A549 (cell line): ENCODE measurements around the gene PLK5. TPM values are rescaled to one million over a fixed set of nuclear protein-coding genes. Genes with fewer than 3 reads are reported as not detected.
A peak's percentile ranks its signal among the peaks of the same experiment; 100 is the strongest.

Source experiments
- ATAC-seq, 2 experiments: fragments of 200-7000 bp in 1 of 2; fragments of >200 bp in 1 of 2; cut with Nextera tagmentation in 1 of 2; cut with Tn5 transposase in 1 of 2; 3 replicates each; pipeline versions ENCODE4 v1.8.0 to v1.9.1; 2018 to 2020; ENCODE audit warnings: mild to moderate bottlenecking in 1 of 2, moderate library complexity in 1 of 2
- CTCF ChIA-PET: fragments of 300-600 bp; sonication (Branson Sonifier 250); formaldehyde crosslinking; extraction: SDS; loops from one replicate; lab custom pipeline; 2021; ENCODE audit warnings: antibody characterized with exemption, inconsistent platforms; lab: Yijun Ruan, JAX
- POLR2A ChIA-PET: fragments of 350-600 bp; formaldehyde crosslinking; extraction: SDS; loops from one replicate; lab custom pipeline; 2021; ENCODE audit warnings: antibody characterized with exemption, inconsistent platforms; lab: Yijun Ruan, JAX
- DNase-seq, 2 experiments: peaks; one replicate each; pipeline versions ENCODE4 v3.0.0 to v3.0.0-alpha.2; 2011 to 2016; ENCODE audit warnings: low read depth in 1 of 2, low spot score in 1 of 2
- FAIRE-seq: peaks from 2 replicates; lab custom pipeline; 2011; peaks lifted over from hg19 to GRCh38; lab: Jason Lieb, UNC
- H3K27ac ChIP-seq, 2 experiments: fragments of >200 bp; sonication (Bioruptor Twin); formaldehyde crosslinking; 3 replicates each; pipeline ENCODE4 v1.5.1; 2016 to 2017
- H3K4me1 ChIP-seq: fragments of >200 bp; sonication (Bioruptor Twin); formaldehyde crosslinking; 3 replicates; pipeline ENCODE4 v1.6.1; 2016
- H3K4me2 ChIP-seq: fragments of >200 bp; sonication (Bioruptor Twin); formaldehyde crosslinking; 3 replicates; pipeline ENCODE4 v1.6.1; 2016
- H3K4me3 ChIP-seq: fragments of >200 bp; sonication (Bioruptor Twin); formaldehyde crosslinking; 3 replicates; pipeline ENCODE4 v1.5.1; 2016
- H3K9me3 ChIP-seq: fragments of >200 bp; sonication (Bioruptor Twin); formaldehyde crosslinking; 3 replicates; pipeline ENCODE4 v1.6.1; 2016
- BHLHE40 ChIP-seq: IDR thresholded peaks from 2 replicates; pipeline ENCODE4 v1.6.1; 2012; ENCODE audit warnings: low read depth, low read length, inconsistent platforms
- CEBPB ChIP-seq, 2 experiments: fragments of >200 bp in 1 of 2; sonication (Bioruptor Twin) in 1 of 2; formaldehyde crosslinking in 1 of 2; IDR thresholded peaks; 2 replicates each; pipeline ENCODE4 v1.6.1; 2012 to 2016
- EHMT2 ChIP-seq: fragments of 200-600 bp; sonication (generic); IDR thresholded peaks from 2 replicates; pipeline ENCODE4 v1.6.1; 2016; ENCODE audit warnings: antibody characterized with exemption, low read depth, mild to moderate bottlenecking, moderate library complexity
- ESRRA ChIP-seq: fragments of 150-350 bp; IDR thresholded peaks from 2 replicates; pipeline ENCODE4 v1.6.1; 2014; ENCODE audit warnings: mild to moderate bottlenecking, low read length, borderline replicate concordance
- FOSB ChIP-seq: fragments of 250-450 bp; sonication (Bioruptor Pico); IDR thresholded peaks from 2 replicates; pipeline ENCODE4 v1.5.0; 2020; ENCODE audit warnings: mild to moderate bottlenecking, moderate library complexity
- FOSL2 ChIP-seq, 2 experiments: fragments of 450-650 bp in 1 of 2; fragments of >200 bp in 1 of 2; sonication (Bioruptor Twin) in 1 of 2; formaldehyde crosslinking; IDR thresholded peaks; 2 replicates each; pipeline versions ENCODE4 v1.5.0 to v1.6.1; 2016 to 2020; ENCODE audit warnings: mild to moderate bottlenecking in 1 of 2, moderate library complexity in 1 of 2
- GATA3 ChIP-seq: IDR thresholded peaks from 2 replicates; pipeline ENCODE4 v1.6.1; 2012; ENCODE audit warnings: borderline replicate concordance
- HOXB13 ChIP-seq: fragments of 250-450 bp; sonication (Bioruptor Pico); IDR thresholded peaks from 2 replicates; pipeline ENCODE4 v1.5.0; 2020; ENCODE audit warnings: low read depth, mild to moderate bottlenecking, moderate library complexity
- HOXB5 ChIP-seq: fragments of 250-450 bp; sonication (Bioruptor Pico); IDR thresholded peaks from 2 replicates; pipeline ENCODE4 v1.5.0; 2020; ENCODE audit warnings: mild to moderate bottlenecking, moderate library complexity
- JUN ChIP-seq, 2 experiments: fragments of >200 bp; sonication (Bioruptor Twin); formaldehyde crosslinking; IDR thresholded peaks; 2 replicates in 1 of 2; 3 replicates in 1 of 2; pipeline ENCODE4 v1.6.1; 2016 to 2017
- JUNB ChIP-seq: fragments of >200 bp; sonication (Bioruptor Twin); formaldehyde crosslinking; IDR thresholded peaks from 2 replicates; pipeline ENCODE4 v1.6.1; 2016
- KDM1A ChIP-seq: fragments of 200-600 bp; sonication (generic); IDR thresholded peaks from 2 replicates; pipeline ENCODE4 v1.6.1; 2016; ENCODE audit warnings: low read depth, mild to moderate bottlenecking
- MAFK ChIP-seq: fragments of 450-650 bp; IDR thresholded peaks from 2 replicates; pipeline ENCODE4 v1.6.1; 2014; ENCODE audit not compliant: partially characterized antibody
- MYC ChIP-seq: IDR thresholded peaks from 2 replicates; pipeline ENCODE4 v1.6.1; 2012; ENCODE audit warnings: mild to moderate bottlenecking, inconsistent platforms, low read length, improper control_type of control experiment, borderline replicate concordance
- NPAS2 ChIP-seq: fragments of 250-450 bp; sonication (Bioruptor Pico); IDR thresholded peaks from 2 replicates; pipeline ENCODE4 v1.8.0; 2022; ENCODE audit warnings: mild to moderate bottlenecking, moderate library complexity, borderline replicate concordance
- PHF8 ChIP-seq: fragments of 200-600 bp; sonication (generic); IDR thresholded peaks from 2 replicates; pipeline ENCODE4 v1.6.1; 2016; ENCODE audit warnings: low read depth, mild to moderate bottlenecking, antibody characterized with exemption, moderate library complexity, borderline replicate concordance
- POLR2A ChIP-seq: IDR thresholded peaks from 2 replicates; pipeline ENCODE4 v1.6.1; 2012; ENCODE audit warnings: mild to moderate bottlenecking, low read length
- POLR2AphosphoS2 ChIP-seq: conservative IDR thresholded peaks from 2 replicates; pipeline ENCODE4 v1.6.1; 2012; ENCODE audit warnings: low read length, improper control_type of control experiment, inconsistent platforms
- RAD21 ChIP-seq, 2 experiments: fragments of >200 bp in 1 of 2; sonication (Bioruptor Twin) in 1 of 2; formaldehyde crosslinking in 1 of 2; IDR thresholded peaks in 1 of 2; conservative IDR thresholded peaks in 1 of 2; 2 replicates in 1 of 2; 3 replicates in 1 of 2; pipeline ENCODE4 v1.6.1; 2012 to 2018; ENCODE audit warnings: inconsistent platforms in 1 of 2
- RFX5 ChIP-seq: fragments of 450-650 bp; IDR thresholded peaks from 2 replicates; pipeline ENCODE4 v1.7.1; 2014; ENCODE audit warnings: antibody characterized with exemption, mild to moderate bottlenecking, moderate library complexity
- RNF2 ChIP-seq: fragments of 200-600 bp; sonication (generic); IDR thresholded peaks from 2 replicates; pipeline ENCODE4 v1.6.1; 2016; ENCODE audit warnings: low read depth, mild to moderate bottlenecking, antibody characterized with exemption, moderate library complexity, borderline replicate concordance
- TP53 ChIP-seq: fragments of 250-450 bp; sonication (Bioruptor Pico); IDR thresholded peaks from 2 replicates; pipeline ENCODE4 v1.5.0; 2021; ENCODE audit warnings: mild to moderate bottlenecking, moderate library complexity
- ZC3H11A ChIP-seq: fragments of 450-650 bp; IDR thresholded peaks from 2 replicates; pipeline ENCODE4 v1.6.1; 2014; ENCODE audit warnings: antibody characterized with exemption, mild to moderate bottlenecking
- ZNF302 ChIP-seq: fragments of 250-450 bp; sonication (Bioruptor Pico); IDR thresholded peaks from 2 replicates; pipeline ENCODE4 v1.9.0; 2021; ENCODE audit warnings: inconsistent platforms, mild to moderate bottlenecking, moderate library complexity
- ZSCAN20 ChIP-seq: fragments of 250-450 bp; sonication (Bioruptor Pico); IDR thresholded peaks from 2 replicates; pipeline ENCODE4 v1.8.0; 2022; ENCODE audit warnings: mild to moderate bottlenecking, moderate library complexity
- WGBS: methylation state at CpG from one replicate; pipeline ENCODE4 v1.1.6; 2017; ENCODE audit errors: missing lambda C conversion rate; 5-methylcytosine and 5-hydroxymethylcytosine counted together
- polyA plus RNA-seq, 4 experiments: library from polyadenylated mRNA; depleted of rRNA in 3 of 4; stranded (reverse); fragments of >200 nt; fragmentation: RNase III in 1 of 4; extraction: RNeasy Plus Mini Kit Qiagen cat#74134 plus additional on column Dnase treatment in 1 of 4; gene quantifications; 2 replicates in 3 of 4; 3 replicates in 1 of 4; pipeline ENCODE4 v1.2.3, GENCODE V29; 2011 to 2017
- TF ChIP-seq, protein P1 (sequence below): IDR thresholded peaks from 2 replicates; pipeline ENCODE4 v1.6.1; 2012
- TF ChIP-seq, protein P2 (sequence below): fragments of 250-450 bp; sonication (Bioruptor Pico); IDR thresholded peaks from 2 replicates; pipeline ENCODE4 v1.5.0; 2020; ENCODE audit warnings: low read depth, mild to moderate bottlenecking, moderate library complexity
- TF ChIP-seq, protein P3 (sequence below): IDR thresholded peaks from 2 replicates; pipeline ENCODE4 v1.6.1; 2012; ENCODE audit warnings: low read depth, borderline replicate concordance
- TF ChIP-seq, protein P4 (sequence below): fragments of 150-350 bp; IDR thresholded peaks from 2 replicates; pipeline ENCODE4 v1.6.1; 2014; ENCODE audit warnings: low read depth, mild to moderate bottlenecking, low read length
- TF ChIP-seq, protein P5 (sequence below): fragments of >200 bp; sonication (Bioruptor Twin); formaldehyde crosslinking; IDR thresholded peaks from 2 replicates; pipeline ENCODE4 v1.6.1; 2016
- TF ChIP-seq, protein P6 (sequence below): fragments of 250-450 bp; sonication (Bioruptor Pico); IDR thresholded peaks from 2 replicates; pipeline ENCODE4 v1.5.0; 2021; ENCODE audit warnings: mild to moderate bottlenecking, moderate library complexity, borderline replicate concordance

PLK5 gene
- polyA plus RNA-seq, 2 of the 4 experiments (the other 2 are of a cell fraction) = not detected

DNA sequence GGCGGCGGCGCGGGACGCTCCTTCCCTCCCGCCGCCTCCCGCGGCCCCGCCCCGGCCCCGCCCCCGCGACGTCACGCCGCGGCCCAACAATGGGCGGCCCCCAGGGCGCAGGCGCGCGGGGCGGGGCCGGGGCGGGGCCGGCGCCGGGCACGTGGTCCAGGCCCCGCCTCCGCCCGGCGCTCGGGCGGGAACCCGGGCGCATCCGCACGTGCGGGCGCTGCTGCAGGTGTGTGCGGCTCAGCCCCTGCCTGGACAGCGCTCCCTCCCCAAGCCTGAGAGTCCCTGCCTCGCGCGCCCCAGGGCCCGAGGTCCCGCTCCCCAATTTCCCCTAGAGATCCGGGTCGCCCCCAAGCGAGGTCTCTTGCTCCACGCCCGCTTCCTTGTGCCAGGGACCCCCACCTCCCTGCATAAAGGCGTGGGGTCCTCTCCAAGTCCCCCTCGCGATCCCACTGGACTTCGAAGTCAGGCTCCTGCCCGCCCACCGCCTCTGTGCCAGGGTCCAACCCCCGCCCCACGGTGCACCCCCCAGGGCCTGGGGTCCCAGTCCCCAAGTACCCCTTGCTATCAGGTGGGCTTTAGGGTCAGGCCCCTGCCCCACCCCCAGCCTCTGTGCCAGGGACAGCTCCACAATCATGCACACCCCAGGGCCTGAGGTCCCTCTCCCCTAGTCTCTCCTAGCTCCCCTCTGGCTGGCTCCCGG, 44.6 kb downstream of the PLK5 start, which contains the start of gene MEX3D:
TSS of gene MEX3D (minus strand) at position 6 of the 700 bp plus-strand sequence. CDS start 267 bp downstream, outside the sequence.
- ATAC-seq = peak; percentile 49 to 51
- Histone ChIP-seq H3K4me1 (peaks cover 4% of the 10 kb centered on the region; the same call in 1 of the 3 replicates), H3K27ac (peak within 1 kb of the TSS; percentile 82 to 92), H3K9me3 (no peaks in the 10 kb centered on the region), H3K4me3 (peak within 1 kb of the TSS; percentile 76), H3K4me2 (peak within 1 kb of the TSS; percentile 98)
- no peak for TF ChIP-seq PHF8
- TF ChIP-seq, protein P1, sequence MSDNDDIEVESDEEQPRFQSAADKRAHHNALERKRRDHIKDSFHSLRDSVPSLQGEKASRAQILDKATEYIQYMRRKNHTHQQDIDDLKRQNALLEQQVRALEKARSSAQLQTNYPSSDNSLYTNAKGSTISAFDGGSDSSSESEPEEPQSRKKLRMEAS = peak; percentile 98
- TF ChIP-seq RNF2 = peak; percentile 91; the same call in 1 of the 2 replicates
- TF ChIP-seq BHLHE40 = peak; percentile 82
- TF ChIP-seq HOXB13 = peak; percentile 68
- TF ChIP-seq POLR2A = 0 out of 2 replicates have a peak, but pooled peaks have one; percentile 21
- TF ChIP-seq TP53 (CRISPR knock-in tag) = 0 out of 2 replicates have a peak, but pooled peaks have one; percentile 51
- TF ChIP-seq, protein P2, sequence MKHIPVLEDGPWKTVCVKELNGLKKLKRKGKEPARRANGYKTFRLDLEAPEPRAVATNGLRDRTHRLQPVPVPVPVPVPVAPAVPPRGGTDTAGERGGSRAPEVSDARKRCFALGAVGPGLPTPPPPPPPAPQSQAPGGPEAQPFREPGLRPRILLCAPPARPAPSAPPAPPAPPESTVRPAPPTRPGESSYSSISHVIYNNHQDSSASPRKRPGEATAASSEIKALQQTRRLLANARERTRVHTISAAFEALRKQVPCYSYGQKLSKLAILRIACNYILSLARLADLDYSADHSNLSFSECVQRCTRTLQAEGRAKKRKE = peak; percentile 82; the same call in 1 of the 2 replicates
- TF ChIP-seq JUNB = no peak
- TF ChIP-seq, protein P3, sequence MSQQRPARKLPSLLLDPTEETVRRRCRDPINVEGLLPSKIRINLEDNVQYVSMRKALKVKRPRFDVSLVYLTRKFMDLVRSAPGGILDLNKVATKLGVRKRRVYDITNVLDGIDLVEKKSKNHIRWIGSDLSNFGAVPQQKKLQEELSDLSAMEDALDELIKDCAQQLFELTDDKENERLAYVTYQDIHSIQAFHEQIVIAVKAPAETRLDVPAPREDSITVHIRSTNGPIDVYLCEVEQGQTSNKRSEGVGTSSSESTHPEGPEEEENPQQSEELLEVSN = peak; percentile 99
- TF ChIP-seq NPAS2 (CRISPR knock-in tag) = 0 out of 2 replicates have a peak, but pooled peaks have one; percentile 40
- no peak for TF ChIP-seq MAFK
- TF ChIP-seq HOXB5 (CRISPR knock-in tag) = peak; percentile 85; the same call in 1 of the 2 replicates
- CTCF ChIA-PET = interaction anchor here (0.6 kb wide), 1 partner anchor 84 kb away, joined by 4 read pairs; no protein-coding TSS in a partner anchor
- FAIRE-seq = no peak
- peak; percentile 62 to 67 for DNase-seq
- 45% methylated on average over 8 of the region's 63 CpGs for WGBS
- POLR2A ChIA-PET = interaction anchor here (0.6 kb wide), 1 partner anchor 20 kb away, joined by 3 read pairs; no protein-coding TSS in a partner anchor

DNA sequence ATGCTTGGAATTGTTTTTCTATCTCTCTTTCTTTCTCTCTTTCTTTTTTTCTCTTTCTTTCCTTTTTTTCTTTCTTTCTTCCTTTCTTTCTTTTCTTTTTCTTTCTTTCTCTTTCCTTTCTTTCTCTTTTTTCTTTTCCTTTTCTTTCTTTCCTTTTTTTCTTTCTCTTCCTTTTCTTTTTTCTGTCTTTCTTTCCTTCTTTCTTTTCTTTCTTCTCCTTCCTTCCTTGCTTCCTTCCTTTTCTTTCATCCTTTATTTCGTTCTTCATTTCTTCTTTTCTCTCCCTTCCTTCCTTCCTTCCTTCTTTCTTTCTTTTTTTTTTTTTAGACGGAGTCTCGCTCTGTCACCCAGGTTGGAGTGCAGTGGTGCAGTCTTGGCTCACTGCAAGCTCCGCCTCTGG, 46.1 kb downstream of the PLK5 start:
- H3K27ac ChIP-seq = no peak overlapping the region
- no peak overlapping the region for H3K4me2 ChIP-seq
- FAIRE-seq (no peak), DNase-seq (no peak), ATAC-seq (no peak)
- TF ChIP-seq, protein P4, sequence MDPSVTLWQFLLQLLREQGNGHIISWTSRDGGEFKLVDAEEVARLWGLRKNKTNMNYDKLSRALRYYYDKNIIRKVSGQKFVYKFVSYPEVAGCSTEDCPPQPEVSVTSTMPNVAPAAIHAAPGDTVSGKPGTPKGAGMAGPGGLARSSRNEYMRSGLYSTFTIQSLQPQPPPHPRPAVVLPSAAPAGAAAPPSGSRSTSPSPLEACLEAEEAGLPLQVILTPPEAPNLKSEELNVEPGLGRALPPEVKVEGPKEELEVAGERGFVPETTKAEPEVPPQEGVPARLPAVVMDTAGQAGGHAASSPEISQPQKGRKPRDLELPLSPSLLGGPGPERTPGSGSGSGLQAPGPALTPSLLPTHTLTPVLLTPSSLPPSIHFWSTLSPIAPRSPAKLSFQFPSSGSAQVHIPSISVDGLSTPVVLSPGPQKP = no peak
- no peak for TF ChIP-seq GATA3
- TF ChIP-seq, protein P5, sequence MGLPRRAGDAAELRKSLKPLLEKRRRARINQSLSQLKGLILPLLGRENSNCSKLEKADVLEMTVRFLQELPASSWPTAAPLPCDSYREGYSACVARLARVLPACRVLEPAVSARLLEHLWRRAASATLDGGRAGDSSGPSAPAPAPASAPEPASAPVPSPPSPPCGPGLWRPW = no peak
- no peak for TF ChIP-seq KDM1A
- no peak for TF ChIP-seq FOSB (CRISPR knock-in tag)
- TF ChIP-seq CEBPB (IDR thresholded peaks at IDR 0.05) = no peak
- TF ChIP-seq, protein P6, sequence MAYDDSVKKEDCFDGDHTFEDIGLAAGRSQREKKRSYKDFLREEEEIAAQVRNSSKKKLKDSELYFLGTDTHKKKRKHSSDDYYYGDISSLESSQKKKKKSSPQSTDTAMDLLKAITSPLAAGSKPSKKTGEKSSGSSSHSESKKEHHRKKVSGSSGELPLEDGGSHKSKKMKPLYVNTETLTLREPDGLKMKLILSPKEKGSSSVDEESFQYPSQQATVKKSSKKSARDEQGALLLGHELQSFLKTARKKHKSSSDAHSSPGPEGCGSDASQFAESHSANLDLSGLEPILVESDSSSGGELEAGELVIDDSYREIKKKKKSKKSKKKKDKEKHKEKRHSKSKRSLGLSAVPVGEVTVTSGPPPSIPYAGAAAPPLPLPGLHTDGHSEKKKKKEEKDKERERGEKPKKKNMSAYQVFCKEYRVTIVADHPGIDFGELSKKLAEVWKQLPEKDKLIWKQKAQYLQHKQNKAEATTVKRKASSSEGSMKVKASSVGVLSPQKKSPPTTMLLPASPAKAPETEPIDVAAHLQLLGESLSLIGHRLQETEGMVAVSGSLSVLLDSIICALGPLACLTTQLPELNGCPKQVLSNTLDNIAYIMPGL = no peak
- no peak for TF ChIP-seq PHF8
- no peak for TF ChIP-seq ZNF302
- TF ChIP-seq EHMT2 = no peak
- TF ChIP-seq RAD21 (conservative IDR thresholded peaks at IDR 0.05 in 1 of 2, IDR thresholded peaks at IDR 0.05 in 1 of 2) = no peak
- TF ChIP-seq MYC = no peak
- TF ChIP-seq FOSL2 (IDR thresholded peaks at IDR 0.05) = no peak
- no peak for TF ChIP-seq FOSL2 (CRISPR knock-in tag; IDR thresholded peaks at IDR 0.05)
- TF ChIP-seq ZC3H11A = no peak
- no peak for TF ChIP-seq JUN (IDR thresholded peaks at IDR 0.05)
- no peak for TF ChIP-seq POLR2AphosphoS2
- TF ChIP-seq, protein P1 = no peak
- TF ChIP-seq ZSCAN20 (CRISPR knock-in tag) = no peak
- TF ChIP-seq ESRRA = no peak
- no peak for TF ChIP-seq RFX5
- 79% methylated on average over 4 of the region's 4 CpGs for WGBS
- ChIA-PET CTCF (interaction anchor here (1.1 kb wide), 1 partner anchor 24 kb away, joined by 5 read pairs; no protein-coding TSS in a partner anchor), POLR2A (interaction anchor here (0.7 kb wide), 1 partner anchor 23 kb away, joined by 4 read pairs; no protein-coding TSS in a partner anchor)
- H3K4me3 ChIP-seq = no peak overlapping the region
- H3K9me3 ChIP-seq = no peaks in the 10 kb centered on the region
- H3K4me1 ChIP-seq = peaks cover 4% of the 10 kb centered on the region; the same call in 1 of the 3 replicates
